MCF 10A (cell line): ENCODE data around the gene CAPNS1. TPM values are rescaled to one million over a fixed set of nuclear protein-coding genes. Genes with fewer than 3 reads are reported as not detected.

Source experiments
- BruUV-seq: library from RNA; stranded (reverse); fragments of 400-500 nt; replicated peaks from 2 replicates; lab custom pipeline; 2021; lab: Mats Ljungman, UMichigan
- CTCF ChIA-PET: fragments of 300-600 bp; sonication (Branson Sonifier 250); formaldehyde crosslinking; extraction: SDS; loops from one replicate; lab custom pipeline; 2021; ENCODE audit warnings: antibody characterized with exemption, inconsistent platforms; lab: Yijun Ruan, JAX
- POLR2A ChIA-PET: fragments of 300-600, 350-650 bp; sonication (Branson Sonifier 250); formaldehyde crosslinking; extraction: SDS; loops from one replicate; lab custom pipeline; 2020; ENCODE audit warnings: antibody characterized with exemption, inconsistent platforms; lab: Yijun Ruan, JAX
- DNase-seq: peaks from one replicate; pipeline ENCODE4 v3.0.0-alpha.2; 2018; ENCODE audit not compliant: unreplicated experiment
- H3K27ac Mint-ChIP-seq: one replicate; pipeline ENCODE4 v1.8.0; 2022; ENCODE audit warnings: mild to moderate bottlenecking, low read depth, mixed read lengths; ENCODE audit not compliant: unreplicated experiment
- H3K27me3 Mint-ChIP-seq: one replicate; pipeline ENCODE4 v1.8.0; 2022; ENCODE audit warnings: mixed read lengths; ENCODE audit not compliant: insufficient read depth, unreplicated experiment
- H3K36me3 Mint-ChIP-seq: one replicate; pipeline ENCODE4 v1.8.0; 2022; ENCODE audit warnings: mild to moderate bottlenecking, moderate library complexity, mixed read lengths; ENCODE audit not compliant: insufficient read depth, unreplicated experiment
- H3K4me1 Mint-ChIP-seq: one replicate; pipeline ENCODE4 v1.8.0; 2022; ENCODE audit warnings: mixed read lengths; ENCODE audit not compliant: insufficient read depth, unreplicated experiment
- H3K4me3 Mint-ChIP-seq: one replicate; pipeline ENCODE4 v1.8.0; 2022; ENCODE audit warnings: mild to moderate bottlenecking, moderate library complexity, mixed read lengths; ENCODE audit not compliant: unreplicated experiment
- H3K9me3 Mint-ChIP-seq: one replicate; pipeline ENCODE4 v1.8.0; 2022; ENCODE audit warnings: mixed read lengths; ENCODE audit not compliant: unreplicated experiment
- intact Hi-C: fragments of 100-400 bp; cut with micrococcal nuclease; formaldehyde crosslinking; loops from 2 replicates; pipeline ENCODE4 v1.14.1; 2022
- total RNA-seq: library from RNA; stranded (reverse); gene quantifications from 2 replicates; pipeline ENCODE4 v1.2.3, GENCODE V29; 2022
- TF ChIP-seq, protein P1 (sequence below): fragments of 200-600 bp; IDR thresholded peaks from one replicate; pipeline ENCODE4 v1.8.0; 2022; ENCODE audit warnings: antibody characterized with exemption, mild to moderate bottlenecking; ENCODE audit not compliant: unreplicated experiment

The CAPNS1 gene
- total RNA-seq, 1 experiment from 2014 or later: 666 TPM

DNA sequence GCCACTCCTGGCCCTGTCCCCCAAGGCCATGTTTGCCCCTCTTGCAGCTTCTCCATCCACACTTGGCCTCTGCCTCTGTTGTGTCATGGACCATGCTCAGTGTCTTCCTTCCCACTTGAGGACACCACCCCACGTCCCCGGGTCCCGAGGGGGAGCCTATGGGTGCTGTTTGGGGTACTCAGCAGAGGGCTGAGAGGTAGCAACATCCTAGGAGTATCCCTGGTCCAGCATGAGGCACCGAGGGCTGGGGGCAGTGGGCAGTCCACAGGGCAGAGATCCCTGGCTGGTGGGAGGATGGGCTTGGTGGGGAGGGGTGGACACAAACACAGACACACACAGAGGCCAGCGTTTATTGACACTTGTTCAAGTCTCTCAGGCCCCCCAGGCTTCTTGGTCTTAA lies 10.7 kb downstream of the CAPNS1 start:
- intact Hi-C loops: no loop called here

DNA sequence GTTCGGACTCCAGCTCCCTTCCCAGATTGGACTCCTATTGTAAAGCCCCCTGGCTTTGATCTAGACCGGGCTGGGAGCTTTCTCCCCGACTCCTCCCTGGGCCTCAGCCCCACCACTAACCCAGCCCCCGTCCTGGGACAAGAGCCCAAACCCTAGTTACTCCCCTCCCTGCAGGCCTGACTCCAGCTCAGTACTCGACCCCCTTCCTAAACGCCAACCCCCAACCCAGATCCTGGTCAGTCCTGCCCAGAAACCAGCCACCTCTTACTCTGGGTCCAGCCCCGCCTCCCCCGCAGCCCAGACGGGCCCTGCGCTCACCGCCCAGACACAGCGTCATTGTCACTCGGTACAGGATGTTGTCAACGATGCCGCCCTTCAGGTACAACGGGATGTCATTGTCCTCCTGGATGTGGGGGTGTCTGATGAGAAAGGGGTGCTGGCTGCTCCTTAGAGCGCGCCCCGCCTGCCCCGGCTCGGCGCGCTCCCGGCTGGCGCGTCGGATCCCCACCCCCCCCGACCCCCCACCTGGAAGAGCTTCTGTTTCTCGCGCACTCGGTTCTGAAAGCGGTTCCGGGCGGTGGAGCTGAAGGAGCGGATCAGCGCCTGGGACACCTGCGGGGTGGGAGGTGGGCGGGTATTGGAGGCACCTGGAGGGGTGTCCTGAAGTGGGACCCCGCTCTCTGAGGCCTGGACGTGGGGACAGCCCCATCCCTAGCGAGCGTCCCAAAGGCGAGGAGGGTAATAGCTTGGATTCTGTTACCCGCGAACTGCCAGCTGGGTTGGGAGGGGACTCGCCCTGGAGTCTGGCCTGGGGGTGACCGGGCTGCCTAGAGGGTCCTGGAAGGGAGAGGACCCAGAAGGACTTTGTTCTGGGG lies 11.5 kb downstream of the CAPNS1 start:
- Mint-ChIP-seq H3K27me3 (no peaks in the 10 kb centered on the region), H3K36me3 (peaks cover 71% of the 10 kb centered on the region), H3K4me3 (no peak overlapping the region), H3K27ac (peak overlapping the region; percentile 17), H3K4me1 (peaks cover 29% of the 10 kb centered on the region), H3K9me3 (no peaks in the 10 kb centered on the region)
- DNase-seq: no peak
- intact Hi-C loops: no loop called here
- BruUV-seq: no TSS peak
- TF ChIP-seq, protein P1, sequence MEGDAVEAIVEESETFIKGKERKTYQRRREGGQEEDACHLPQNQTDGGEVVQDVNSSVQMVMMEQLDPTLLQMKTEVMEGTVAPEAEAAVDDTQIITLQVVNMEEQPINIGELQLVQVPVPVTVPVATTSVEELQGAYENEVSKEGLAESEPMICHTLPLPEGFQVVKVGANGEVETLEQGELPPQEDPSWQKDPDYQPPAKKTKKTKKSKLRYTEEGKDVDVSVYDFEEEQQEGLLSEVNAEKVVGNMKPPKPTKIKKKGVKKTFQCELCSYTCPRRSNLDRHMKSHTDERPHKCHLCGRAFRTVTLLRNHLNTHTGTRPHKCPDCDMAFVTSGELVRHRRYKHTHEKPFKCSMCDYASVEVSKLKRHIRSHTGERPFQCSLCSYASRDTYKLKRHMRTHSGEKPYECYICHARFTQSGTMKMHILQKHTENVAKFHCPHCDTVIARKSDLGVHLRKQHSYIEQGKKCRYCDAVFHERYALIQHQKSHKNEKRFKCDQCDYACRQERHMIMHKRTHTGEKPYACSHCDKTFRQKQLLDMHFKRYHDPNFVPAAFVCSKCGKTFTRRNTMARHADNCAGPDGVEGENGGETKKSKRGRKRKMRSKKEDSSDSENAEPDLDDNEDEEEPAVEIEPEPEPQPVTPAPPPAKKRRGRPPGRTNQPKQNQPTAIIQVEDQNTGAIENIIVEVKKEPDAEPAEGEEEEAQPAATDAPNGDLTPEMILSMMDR: no peak
- CTCF ChIA-PET: interaction anchor here (0.6 to 3.0 kb wide), 6 partner anchors 14 to 23 kb away, joined by 4 to 11 read pairs (median 6); no protein-coding TSS in a partner anchor
- POLR2A ChIA-PET: interaction anchor here (2.2 to 3.1 kb wide), 3 partner anchors 11 to 24 kb away, joined by 16 to 29 read pairs (median 20); partner anchors contain the start of gene CAPNS1

More for the DNA sequence above, 10.7 kb downstream of the CAPNS1 start:
- Mint-ChIP-seq H3K27me3 (no peaks in the 10 kb centered on the region), H3K9me3 (no peaks in the 10 kb centered on the region), H3K36me3 (peaks cover 79% of the 10 kb centered on the region), H3K4me1 (peaks cover 32% of the 10 kb centered on the region), H3K4me3 (no peak overlapping the region), H3K27ac (peak overlapping the region; percentile 17)
- no TSS peak for BruUV-seq
- TF ChIP-seq, protein P1: no peak
- CTCF ChIA-PET: interaction anchor here (0.9 to 3.0 kb wide), 6 partner anchors 14 to 24 kb away, joined by 3 to 11 read pairs (median 6); no protein-coding TSS in a partner anchor
- POLR2A ChIA-PET: interaction anchor here (1.2 to 3.1 kb wide), 5 partner anchors 10 to 65 kb away, joined by 4 to 29 read pairs (median 16); partner anchors contain the start of genes CAPNS1, ZNF146 and ZNF565
- no peak for DNase-seq

DNA sequence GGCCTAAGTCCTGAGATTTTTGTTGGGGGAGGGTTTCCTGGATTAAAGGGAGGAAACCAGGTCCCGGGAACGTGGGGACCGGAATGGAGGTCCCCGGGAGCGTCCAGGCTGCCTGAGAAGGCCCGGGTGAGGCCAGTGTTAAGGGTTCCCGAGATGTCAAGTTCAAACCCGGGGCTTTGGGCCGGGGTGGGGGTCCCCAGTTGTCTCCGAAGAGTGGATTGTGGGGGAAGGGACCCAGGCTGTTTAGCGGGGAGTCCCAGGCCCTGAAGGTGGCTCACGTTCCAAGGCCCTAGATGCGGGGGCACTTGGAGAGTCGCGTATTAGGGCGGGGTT lies 12.1 kb downstream of the CAPNS1 start:
- POLR2A ChIA-PET: no interaction called here
- H3K36me3 Mint-ChIP-seq: peaks cover 65% of the 10 kb centered on the region

More for the DNA sequence above, 12.1 kb downstream of the CAPNS1 start:
- no peaks in the 10 kb centered on the region for H3K9me3 Mint-ChIP-seq
- CTCF ChIA-PET: interaction anchor here (0.6 to 3.0 kb wide), 2 partner anchors 18 to 24 kb away, joined by 4 to 8 read pairs; no protein-coding TSS in a partner anchor
- no peaks in the 10 kb centered on the region for H3K27me3 Mint-ChIP-seq
- no peak for DNase-seq
- peaks cover 25% of the 10 kb centered on the region for H3K4me1 Mint-ChIP-seq
- H3K4me3 Mint-ChIP-seq: no peak overlapping the region
- no peak overlapping the region for H3K27ac Mint-ChIP-seq
- TF ChIP-seq, protein P1: no peak
- intact Hi-C loops: no loop called here
- no TSS peak for BruUV-seq
